Hematopoietic multipotent progenitor cell (in vitro differentiated cells): ENCODE data around the gene TUT1. TPM values are rescaled to one million over a fixed set of nuclear protein-coding genes. Genes with fewer than 3 reads are reported as not detected.
A peak's percentile ranks its signal among the peaks of the same experiment; 100 is the strongest.
"Not testable (repeated sequence)": the region's sequence is repeated elsewhere in the genome, so short reads cannot be mapped to it uniquely, and the experiment has no call there.

ENCODE experiments used
- DNase-seq, 3 donors: peaks; one replicate each; pipeline ENCODE4 v3.0.0-alpha.2; 2011 to 2015; ENCODE audit warnings: low read depth in 2 of 3, low spot score in 2 of 3
- total RNA-seq: library from RNA; depleted of rRNA; stranded (reverse); fragments of >200 nt; gene quantifications from one replicate; pipeline ENCODE4 v1.2.3, GENCODE V29; 2012

TUT1 gene
- total RNA-seq, 1 donor: 11.6 TPM

- no peak for DNase-seq
Observed at GRCh38 chr11:62604460-62605120, 13.3 kb upstream of the TUT1 start.

- DNase-seq: peak in 1 of 3 donors; percentile 37
Observed at GRCh38 chr11:62603776-62604299, 12.5 kb upstream of the TUT1 start.

GRCh38 chr11:62603072-62603408, 11.7 kb upstream of the TUT1 start:
- no peak for DNase-seq

DNA sequence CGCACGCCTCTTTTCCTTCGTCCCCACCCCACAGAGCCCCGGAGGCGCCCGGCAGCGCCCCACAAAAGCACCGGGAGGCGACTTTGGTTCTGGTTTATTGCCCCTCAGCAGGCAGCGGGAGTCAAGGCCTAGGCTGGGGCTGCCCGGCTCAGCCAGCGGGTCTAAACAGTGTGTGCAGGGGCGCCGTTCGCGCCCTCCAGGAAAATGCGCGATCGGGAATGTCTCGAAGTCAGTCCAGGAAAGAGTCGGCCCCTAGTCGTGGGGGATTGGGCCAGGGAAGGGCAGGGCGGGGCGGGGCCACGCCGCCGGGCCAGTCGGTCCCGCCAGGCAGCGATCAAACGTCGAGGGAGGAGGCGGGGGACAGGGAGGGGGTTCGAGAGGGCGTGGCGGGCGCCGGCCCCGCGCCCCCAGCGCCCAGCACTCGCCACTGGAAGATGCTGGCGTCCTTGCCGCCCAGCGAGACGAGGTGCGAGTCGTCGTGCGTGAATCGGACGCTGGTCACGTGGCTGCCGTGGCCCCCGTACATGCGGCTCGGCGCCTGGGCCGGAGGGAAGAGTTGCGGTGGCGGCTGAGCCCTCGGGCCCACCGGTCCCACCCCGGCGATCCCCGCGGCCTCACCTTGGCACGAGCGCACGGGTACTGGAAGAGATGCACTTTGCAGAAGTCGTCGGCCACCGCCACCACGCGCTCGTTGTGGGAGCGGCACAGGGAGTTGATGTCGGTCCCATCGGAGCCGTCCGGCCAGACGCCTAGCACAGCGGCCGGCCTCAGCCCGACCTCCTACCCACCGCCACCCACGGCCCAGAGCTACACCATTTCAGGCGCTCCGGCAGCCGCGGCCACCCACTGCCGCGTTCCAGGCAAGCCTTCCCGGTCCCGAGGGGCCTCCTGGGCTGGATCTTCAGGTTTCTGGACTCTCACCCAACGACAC, 11.1 kb upstream of the TUT1 start:
- DNase-seq: no peak

- DNase-seq: peak; percentile 94 to 99 (median 98)
Observed at GRCh38 chr11:62601372-62602140, 10.2 kb upstream of the TUT1 start, which contains the start of gene MTA2. MTA2 (minus strand) TSS chr11:62601865; CDS start chr11:62601450, 415 bp downstream.

- no peak for DNase-seq
Observed at GRCh38 chr11:62601122-62601371, 9.7 kb upstream of the TUT1 start.

GRCh38 chr11:62600367-62601121, 9.2 kb upstream of the TUT1 start:
- DNase-seq: no peak

- no peak for DNase-seq
Observed at GRCh38 chr11:62599901-62600300, 8.6 kb upstream of the TUT1 start.

GRCh38 chr11:62599069-62599696, 7.9 kb upstream of the TUT1 start:
- DNase-seq: peak; percentile 82 to 99 (median 99)

GRCh38 chr11:62595124-62595523, 3.8 kb upstream of the TUT1 start:
- DNase-seq: no peak

GRCh38 chr11:62593434-62594044, 2.2 kb upstream of the TUT1 start:
- peak in 2 of 3 donors; percentile 84 to 92 for DNase-seq

DNA sequence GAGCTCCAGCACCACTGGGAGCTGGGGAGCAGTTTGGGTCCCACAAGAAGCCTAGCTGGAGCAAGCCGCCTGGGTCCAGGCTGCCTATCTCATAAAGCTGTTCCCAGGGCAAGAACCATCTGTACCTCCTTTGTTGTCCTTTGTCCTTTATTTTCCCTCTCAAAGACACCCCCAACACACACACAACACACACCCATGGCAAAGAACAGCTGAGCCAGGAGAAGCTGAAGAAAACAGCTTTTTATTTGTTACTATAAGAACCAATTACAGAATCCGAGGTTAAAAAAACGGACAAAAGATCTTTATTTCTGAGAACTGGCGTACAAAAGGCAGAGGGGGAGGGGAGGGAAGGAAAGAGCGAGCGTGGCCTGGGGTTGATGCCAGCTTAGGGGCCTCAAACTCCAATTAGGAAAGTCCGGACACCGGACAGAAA, 1.7 kb upstream of the TUT1 start:
- DNase-seq: no peak

DNA sequence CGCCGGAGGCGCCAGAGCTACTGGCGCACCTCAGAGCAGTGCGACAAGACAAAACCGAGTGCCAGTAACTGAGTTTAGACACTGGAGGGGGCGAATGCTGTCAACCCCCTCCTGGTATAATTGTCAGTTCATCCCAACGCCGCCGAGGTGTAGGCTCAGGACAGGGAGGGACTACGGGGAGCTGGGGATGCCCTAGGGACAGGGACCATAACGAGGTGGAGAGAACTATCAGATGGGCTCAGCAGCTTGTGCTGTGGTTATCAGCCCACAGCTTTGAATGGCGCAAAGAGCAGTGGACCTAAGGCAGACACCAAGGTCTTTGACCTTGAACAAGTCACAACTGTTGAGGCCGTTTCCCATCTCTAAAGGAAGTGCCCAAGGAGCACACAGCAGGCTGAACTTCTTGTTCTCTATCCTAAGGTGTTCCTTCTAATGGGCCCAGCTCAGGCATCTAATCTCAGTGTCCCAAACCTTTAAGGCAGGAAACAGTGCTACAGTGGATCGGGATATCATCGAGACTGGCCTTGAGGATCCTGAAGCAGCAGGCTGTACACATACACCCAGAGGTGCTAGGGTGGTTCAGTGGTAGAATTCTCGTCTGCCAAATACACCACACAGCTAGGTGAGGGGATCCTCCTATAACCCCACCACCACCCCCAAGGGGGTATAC, 958 bp upstream of the TUT1 start:
- DNase-seq: no peak

- peak in 1 of 3 donors; percentile 64 for DNase-seq
Observed at GRCh38 chr11:62588966-62589637, 2.2 kb downstream of the TUT1 start.

- not testable (repeated sequence) for DNase-seq
Observed at GRCh38 chr11:62585356-62585755, 6.0 kb downstream of the TUT1 start.

DNA sequence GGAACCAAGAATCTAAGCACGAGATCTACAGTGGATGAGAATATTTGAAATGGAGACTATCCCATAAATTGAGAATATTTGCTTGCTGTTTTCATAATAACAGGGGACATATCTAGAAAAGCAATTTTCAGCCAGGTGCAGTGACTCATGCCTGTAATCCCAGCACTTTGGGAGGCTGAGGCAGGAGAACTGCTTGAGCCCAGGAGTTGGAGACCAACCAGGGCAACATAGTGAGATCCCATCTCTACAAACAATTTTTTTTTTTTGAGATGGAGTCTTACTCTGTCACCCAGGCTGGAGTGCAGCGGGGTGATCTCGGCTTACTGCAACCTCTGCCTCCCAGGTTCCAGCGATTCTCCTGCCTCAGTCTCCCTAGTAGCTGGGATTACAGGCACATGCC, 9.6 kb downstream of the TUT1 start:
- not testable (repeated sequence) for DNase-seq

DNA sequence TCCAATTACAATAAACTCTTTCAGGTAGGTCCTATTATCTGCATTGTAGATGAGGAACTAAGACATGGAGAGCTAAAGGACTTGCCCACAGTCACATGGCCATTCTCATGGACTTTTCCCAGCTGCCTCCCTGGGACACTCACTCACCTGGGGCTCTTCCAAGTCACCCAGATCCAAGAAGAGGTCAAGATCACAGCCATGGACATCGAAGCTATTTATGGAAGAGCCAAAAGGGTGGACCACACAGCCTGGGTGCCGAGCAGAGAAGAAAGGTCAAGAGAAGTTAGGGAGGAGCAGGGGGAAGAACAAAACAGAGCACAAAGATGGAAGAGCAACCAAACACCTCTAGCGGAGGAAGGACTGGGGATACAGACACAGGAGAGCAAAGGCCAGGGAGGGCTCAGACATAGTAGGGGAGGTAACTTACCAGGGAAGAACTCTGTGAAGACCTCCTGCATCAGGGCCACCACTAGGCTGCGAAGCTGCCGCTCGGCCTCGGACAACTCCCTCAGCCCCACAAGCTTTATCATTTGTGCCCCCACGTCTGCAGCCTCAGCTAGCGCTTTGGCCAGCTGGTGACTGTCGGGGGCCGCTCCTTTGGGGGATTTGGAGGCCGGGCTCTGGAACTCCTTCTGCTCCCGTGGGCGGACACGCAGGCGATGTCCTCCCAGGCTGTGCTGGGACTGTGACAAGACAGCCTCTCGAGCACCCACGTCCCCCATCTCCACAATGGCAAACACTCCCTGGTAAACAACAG, 10.2 kb downstream of the TUT1 start:
- no peak for DNase-seq

DNA sequence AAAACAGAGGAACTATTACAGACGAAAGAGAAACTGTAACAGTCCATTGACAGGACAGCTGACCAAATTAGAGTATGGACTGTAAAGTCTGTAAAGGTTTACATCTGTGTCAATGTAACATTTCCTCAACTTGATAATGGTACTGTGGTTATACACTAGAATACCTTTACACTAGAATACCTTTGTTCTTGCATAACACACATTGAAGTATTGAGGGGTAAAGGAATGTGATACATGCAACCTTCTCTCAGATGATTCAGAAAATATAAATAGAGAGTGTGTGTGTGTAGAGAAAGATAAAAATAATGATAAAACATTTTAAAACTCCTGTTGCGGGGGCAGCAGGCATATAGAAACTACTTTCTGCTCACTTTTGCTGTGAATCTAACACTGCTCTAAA, 12.1 kb downstream of the TUT1 start:
- no peak for DNase-seq
